Smooth muscle cell (in vitro differentiated cells): ENCODE results near the gene BBS2. TPM values are rescaled to one million over a fixed set of nuclear protein-coding genes. Genes with fewer than 3 reads are reported as not detected.

Experiments
- DNase-seq: peaks from one replicate; lab custom pipeline; 2025; ENCODE audit not compliant: unreplicated experiment; lab: John Stamatoyannopoulos, UW
- H2AFZ ChIP-seq: fragments of 200-600 bp; sonication (generic); 2 replicates; pipeline ENCODE4 v1.6.0; 2016; ENCODE audit warnings: antibody characterized with exemption, low read depth, mild to moderate bottlenecking
- H3F3A ChIP-seq: fragments of 200-600 bp; sonication (generic); 2 replicates; pipeline ENCODE4 v1.6.0; 2017; ENCODE audit warnings: antibody characterized with exemption, low read depth
- H3K27ac ChIP-seq: fragments of 200-600 bp; sonication (generic); 2 replicates; pipeline ENCODE4 v1.5.1; 2016; ENCODE audit warnings: low read depth, mild to moderate bottlenecking
- H3K27me3 ChIP-seq: fragments of 200-600 bp; sonication (generic); 2 replicates; pipeline ENCODE4 v1.6.1; 2016; ENCODE audit warnings: low read depth, mild to moderate bottlenecking
- H3K36me3 ChIP-seq: fragments of 200-600 bp; sonication (generic); 2 replicates; pipeline ENCODE4 v1.5.1; 2016; ENCODE audit warnings: low read depth
- H3K4me1 ChIP-seq: fragments of 200-600 bp; sonication (generic); 2 replicates; pipeline ENCODE4 v1.5.1; 2016; ENCODE audit warnings: low read depth
- H3K4me2 ChIP-seq: fragments of 200-600 bp; sonication (generic); 2 replicates; pipeline ENCODE4 v1.6.0; 2016; ENCODE audit warnings: mild to moderate bottlenecking
- H3K4me3 ChIP-seq: fragments of 200-600 bp; sonication (generic); 2 replicates; pipeline ENCODE4 v1.5.1; 2016; ENCODE audit warnings: mild to moderate bottlenecking
- H3K79me2 ChIP-seq: fragments of 200-600 bp; sonication (generic); 2 replicates; pipeline ENCODE4 v1.6.0; 2016; ENCODE audit warnings: low read depth, mild to moderate bottlenecking
- H3K9ac ChIP-seq: fragments of 200-600 bp; sonication (generic); 2 replicates; pipeline ENCODE4 v1.6.0; 2016; ENCODE audit warnings: low read depth
- H3K9me3 ChIP-seq: fragments of 200-600 bp; sonication (generic); replicated peaks from 2 replicates; pipeline ENCODE4 v1.5.1; 2016; ENCODE audit warnings: low read depth
- H4K20me1 ChIP-seq: fragments of 200-600 bp; sonication (generic); 2 replicates; pipeline ENCODE4 v1.6.0; 2016; ENCODE audit warnings: low read depth
- WGBS: methylation state at CpG from one replicate; pipeline ENCODE4 v1.1.7; 2016; ENCODE audit warnings: low lambda C conversion rate; 5-methylcytosine and 5-hydroxymethylcytosine counted together
- polyA plus RNA-seq: library from polyadenylated mRNA; unstranded; fragments of >200 nt; fragmentation: Nextera tagmentation; extraction: Ambion mirVana; gene quantifications from 2 replicates; pipeline ENCODE4 v1.2.1, GENCODE V29; 2016
- total RNA-seq: library from RNA; depleted of rRNA; stranded (reverse); fragments of >200 nt; gene quantifications from 2 replicates; pipeline ENCODE4 v1.2.3, GENCODE V29; 2014
- TF ChIP-seq, protein P1 (sequence below): fragments of 200-600 bp; sonication (generic); IDR thresholded peaks from 2 replicates; pipeline ENCODE4 v1.5.1; 2017; ENCODE audit warnings: borderline replicate concordance, mild to moderate bottlenecking, antibody characterized with exemption; ENCODE audit not compliant: insufficient read depth, poor library complexity, severe bottlenecking

BBS2 gene, protein sequence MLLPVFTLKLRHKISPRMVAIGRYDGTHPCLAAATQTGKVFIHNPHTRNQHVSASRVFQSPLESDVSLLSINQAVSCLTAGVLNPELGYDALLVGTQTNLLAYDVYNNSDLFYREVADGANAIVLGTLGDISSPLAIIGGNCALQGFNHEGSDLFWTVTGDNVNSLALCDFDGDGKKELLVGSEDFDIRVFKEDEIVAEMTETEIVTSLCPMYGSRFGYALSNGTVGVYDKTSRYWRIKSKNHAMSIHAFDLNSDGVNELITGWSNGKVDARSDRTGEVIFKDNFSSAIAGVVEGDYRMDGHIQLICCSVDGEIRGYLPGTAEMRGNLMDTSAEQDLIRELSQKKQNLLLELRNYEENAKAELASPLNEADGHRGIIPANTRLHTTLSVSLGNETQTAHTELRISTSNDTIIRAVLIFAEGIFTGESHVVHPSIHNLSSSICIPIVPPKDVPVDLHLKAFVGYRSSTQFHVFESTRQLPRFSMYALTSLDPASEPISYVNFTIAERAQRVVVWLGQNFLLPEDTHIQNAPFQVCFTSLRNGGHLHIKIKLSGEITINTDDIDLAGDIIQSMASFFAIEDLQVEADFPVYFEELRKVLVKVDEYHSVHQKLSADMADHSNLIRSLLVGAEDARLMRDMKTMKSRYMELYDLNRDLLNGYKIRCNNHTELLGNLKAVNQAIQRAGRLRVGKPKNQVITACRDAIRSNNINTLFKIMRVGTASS
- total RNA-seq (33.2 and 43.4 TPM in 2 replicates), polyA plus RNA-seq (20.4 and 32.7 TPM in 2 replicates)

DNA sequence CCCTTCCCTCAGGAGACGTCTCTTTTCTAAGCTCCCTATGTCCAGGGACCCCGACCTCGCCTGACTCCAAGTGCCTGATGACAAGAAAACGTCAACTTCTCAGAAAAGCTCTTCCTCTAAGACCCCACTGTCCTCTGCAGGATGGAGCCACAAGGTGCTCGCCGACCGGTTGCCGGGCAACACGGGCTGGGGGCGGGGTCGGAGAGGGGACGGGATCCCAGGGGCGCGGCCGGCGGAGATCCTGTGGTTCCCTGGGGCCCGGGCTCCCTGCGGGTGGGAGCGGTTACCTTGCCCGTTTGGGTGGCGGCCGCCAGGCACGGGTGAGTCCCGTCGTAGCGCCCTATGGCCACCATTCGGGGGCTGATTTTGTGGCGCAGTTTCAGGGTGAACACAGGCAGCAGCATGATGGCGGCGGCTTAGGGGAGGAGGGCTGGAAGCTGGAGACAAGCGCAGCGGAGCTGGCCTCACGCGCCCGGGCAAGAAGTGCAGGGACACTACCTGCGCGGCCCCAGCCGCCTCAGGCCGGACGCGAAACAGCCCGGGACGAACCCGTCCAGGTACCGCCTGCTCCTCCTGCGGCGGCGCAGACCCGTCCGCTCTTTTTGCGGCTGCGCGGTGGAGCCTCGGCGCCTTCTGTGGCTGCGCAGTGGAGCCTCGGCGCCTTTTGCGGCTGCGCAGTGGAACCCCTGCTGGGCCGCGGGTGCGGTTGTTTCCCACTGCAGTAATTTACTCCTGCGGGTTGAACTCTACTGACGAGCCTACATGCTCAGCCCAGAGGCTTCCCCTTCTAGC lies at the start of gene BBS2:
BBS2 (minus strand) TSS at position 566 of the 792 bp plus-strand sequence; CDS start at position 404, 162 bp downstream.
- Histone ChIP-seq H3K4me3 (peak within 1 kb of the TSS; percentile 95), H2AFZ (peak within 1 kb of the TSS; percentile 100), H3K4me1 (peaks cover 6% of the 10 kb centered on the region), H4K20me1 (peaks cover 27% of the 10 kb centered on the region), H3K27ac (no peak within 1 kb of the TSS), H3K4me2 (peak within 1 kb of the TSS; percentile 91), H3F3A (no peaks in the 10 kb centered on the region), H3K27me3 (no peaks in the 10 kb centered on the region), H3K36me3 (no peaks in the 10 kb centered on the region), H3K9me3 (no peaks in the 10 kb centered on the region), H3K9ac (peak within 1 kb of the TSS; percentile 55), H3K79me2 (peaks cover 5% of the 10 kb centered on the region)
- WGBS: under 1% methylated on average over 62 of the region's 65 CpGs
- TF ChIP-seq, protein P1, sequence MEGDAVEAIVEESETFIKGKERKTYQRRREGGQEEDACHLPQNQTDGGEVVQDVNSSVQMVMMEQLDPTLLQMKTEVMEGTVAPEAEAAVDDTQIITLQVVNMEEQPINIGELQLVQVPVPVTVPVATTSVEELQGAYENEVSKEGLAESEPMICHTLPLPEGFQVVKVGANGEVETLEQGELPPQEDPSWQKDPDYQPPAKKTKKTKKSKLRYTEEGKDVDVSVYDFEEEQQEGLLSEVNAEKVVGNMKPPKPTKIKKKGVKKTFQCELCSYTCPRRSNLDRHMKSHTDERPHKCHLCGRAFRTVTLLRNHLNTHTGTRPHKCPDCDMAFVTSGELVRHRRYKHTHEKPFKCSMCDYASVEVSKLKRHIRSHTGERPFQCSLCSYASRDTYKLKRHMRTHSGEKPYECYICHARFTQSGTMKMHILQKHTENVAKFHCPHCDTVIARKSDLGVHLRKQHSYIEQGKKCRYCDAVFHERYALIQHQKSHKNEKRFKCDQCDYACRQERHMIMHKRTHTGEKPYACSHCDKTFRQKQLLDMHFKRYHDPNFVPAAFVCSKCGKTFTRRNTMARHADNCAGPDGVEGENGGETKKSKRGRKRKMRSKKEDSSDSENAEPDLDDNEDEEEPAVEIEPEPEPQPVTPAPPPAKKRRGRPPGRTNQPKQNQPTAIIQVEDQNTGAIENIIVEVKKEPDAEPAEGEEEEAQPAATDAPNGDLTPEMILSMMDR: no peak
- DNase-seq: peak; percentile 73

DNA sequence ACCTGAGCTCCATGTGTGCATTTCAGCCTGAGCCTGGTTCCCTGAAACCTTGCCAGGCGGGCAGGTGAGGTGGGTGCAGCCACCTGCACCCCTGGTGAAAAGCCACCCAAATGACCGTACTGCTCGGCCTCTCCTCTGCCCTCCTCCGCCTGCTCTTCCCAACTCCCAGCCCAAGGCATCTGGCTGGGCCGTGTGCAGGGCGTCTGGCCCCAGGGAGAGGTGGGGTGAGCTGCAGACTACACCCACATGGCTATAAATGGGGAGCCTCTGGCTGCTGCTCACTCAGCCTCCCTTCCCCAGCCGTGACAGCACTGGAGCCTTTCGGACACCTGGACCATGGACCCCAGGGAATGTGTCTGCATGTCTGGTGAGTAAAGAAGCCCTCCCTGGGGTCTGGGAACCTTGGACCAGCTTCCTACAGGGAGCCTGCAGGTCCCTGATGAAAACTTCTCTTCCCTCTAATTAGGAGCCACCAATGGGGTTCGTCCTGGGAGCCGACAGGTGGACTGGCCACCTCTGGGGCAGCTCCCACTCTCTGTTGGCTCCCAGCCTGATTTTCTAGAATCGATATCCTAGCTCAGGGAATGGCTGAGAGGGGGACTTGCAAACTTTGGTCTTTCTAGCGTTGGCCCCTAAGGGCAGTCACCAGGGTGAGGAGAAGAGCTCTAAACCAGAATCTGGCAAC lies 45.1 kb upstream of the BBS2 start, which contains the start of gene MT4:
MT4 (plus strand) TSS at position 281 of the 685 bp plus-strand sequence; CDS start at position 337, 56 bp downstream.
- Histone ChIP-seq H3K4me3 (no peak within 1 kb of the TSS), H3K4me1 (no peaks in the 10 kb centered on the region), H4K20me1 (no peaks in the 10 kb centered on the region), H3K4me2 (no peak within 1 kb of the TSS), H3F3A (no peaks in the 10 kb centered on the region), H3K36me3 (no peaks in the 10 kb centered on the region), H3K9ac (no peak within 1 kb of the TSS), H2AFZ (no peak within 1 kb of the TSS), H3K79me2 (no peaks in the 10 kb centered on the region), H3K9me3 (no peaks in the 10 kb centered on the region), H3K27me3 (peaks cover 50% of the 10 kb centered on the region), H3K27ac (no peak within 1 kb of the TSS)
- TF ChIP-seq, protein P1: no peak
- no peak for DNase-seq
- 88% methylated on average over 12 of the region's 12 CpGs for WGBS

DNA sequence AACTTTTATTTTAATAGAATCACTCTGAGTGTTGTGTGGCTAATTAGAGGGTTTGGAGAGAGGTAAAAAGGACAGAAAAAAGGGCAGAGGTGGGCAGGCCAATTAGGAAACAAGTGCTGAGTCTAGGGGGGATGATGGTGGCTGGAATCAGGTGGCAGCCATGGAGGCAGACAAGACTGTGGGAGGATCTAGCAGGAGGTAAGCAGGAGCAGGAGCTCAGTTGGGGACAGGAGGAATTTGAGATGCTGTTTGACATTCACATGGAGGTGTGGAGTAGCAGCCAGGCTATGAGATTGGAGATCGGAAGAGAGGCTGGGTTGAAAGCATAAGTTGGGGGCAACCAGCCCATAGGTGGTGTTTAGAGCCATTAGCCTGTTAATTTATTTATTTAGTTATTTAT lies 41.3 kb upstream of the BBS2 start:
- H3K9me3 ChIP-seq: no peaks in the 10 kb centered on the region
- no peak overlapping the region for H3K27ac ChIP-seq
- no peaks in the 10 kb centered on the region for H4K20me1 ChIP-seq
- H3K4me2 ChIP-seq: no peak overlapping the region
- 92% methylated on average over 1 of the region's 1 CpG for WGBS
- H3K4me3 ChIP-seq: no peak overlapping the region
- TF ChIP-seq, protein P1: no peak
- peaks cover 53% of the 10 kb centered on the region for H3K27me3 ChIP-seq
- H3K9ac ChIP-seq: no peak overlapping the region
- no peak overlapping the region for H2AFZ ChIP-seq
- no peak for DNase-seq
- no peaks in the 10 kb centered on the region for H3K36me3 ChIP-seq
- no peaks in the 10 kb centered on the region for H3K79me2 ChIP-seq
- H3K4me1 ChIP-seq: no peaks in the 10 kb centered on the region
- no peaks in the 10 kb centered on the region for H3F3A ChIP-seq
